Heart right ventricle (tissue), 16 donors: ENCODE results near the gene SH2D2A. TPM values are rescaled to one million over a fixed set of nuclear protein-coding genes. Genes with fewer than 3 reads are reported as not detected.

Experiments
- ATAC-seq, 8 donors: fragments of 200-7000 bp; cut with Tn5 transposase; one replicate each; pipeline ENCODE4 v1.9.1; 2020; ENCODE audit warnings: mild to moderate bottlenecking in 8 of 8, moderate library complexity in 8 of 8, moderate number of reproducible peaks in 1 of 8
- DNase-seq, 2 donors: peaks; one replicate each; pipeline ENCODE4 v3.0.0-alpha.2; 2020
- H3K27ac ChIP-seq, 10 donors: fragments of 200-600 bp; sonication (generic) in 2 of 10; one replicate each; pipeline versions ENCODE4 v1.5.0 to v1.8.0; 2020 to 2022; ENCODE audit warnings: mild to moderate bottlenecking in 3 of 10
- H3K27me3 ChIP-seq, 7 donors: fragments of 200-600 bp; one replicate each; pipeline ENCODE4 v1.8.0; 2021 to 2022; ENCODE audit warnings: mild to moderate bottlenecking in 2 of 7
- H3K36me3 ChIP-seq, 9 donors: fragments of 200-600 bp; sonication (generic) in 1 of 9; one replicate each; pipeline versions ENCODE4 v1.5.0 to v1.8.0; 2020 to 2022; ENCODE audit warnings: mild to moderate bottlenecking in 2 of 9
- H3K4me1 ChIP-seq, 9 donors: fragments of 200-600 bp; sonication (generic) in 1 of 9; one replicate each; pipeline versions ENCODE4 v1.5.0 to v1.8.0; 2020 to 2022; ENCODE audit warnings: mild to moderate bottlenecking in 4 of 9
- H3K4me3 ChIP-seq, 10 donors: fragments of 200-600 bp; sonication (generic) in 2 of 10; one replicate each; pipeline versions ENCODE4 v1.5.0 to v1.8.0; 2020 to 2022; ENCODE audit warnings: mild to moderate bottlenecking in 7 of 10, moderate library complexity in 2 of 10
- H3K9me3 ChIP-seq, 11 donors: fragments of 200-600 bp in 10 of 11; sonication (generic) in 2 of 11; one replicate each; pipeline versions ENCODE4 v1.5.0 to v1.8.0; 2013 to 2022; ENCODE audit warnings: mild to moderate bottlenecking in 2 of 11, control low read depth in 1 of 11, moderate library complexity in 1 of 11
- WGBS, 2 donors: extraction: QIAGEN DNeasy Blood & Tissue Kit; methylation state at CpG; one replicate each; pipeline ENCODE4 v1.1.7; 2013; ENCODE audit warnings: inconsistent platforms in 1 of 2; 5-methylcytosine and 5-hydroxymethylcytosine counted together
- intact Hi-C, 10 donors: fragments of 100-400 bp; cut with DNase I; formaldehyde crosslinking; loops; one replicate each; pipeline versions ENCODE4 v1.11.1 to v1.14.2; 2022
- polyA plus RNA-seq, 2 donors: library from polyadenylated mRNA; stranded (reverse); fragments of 200-250 nt; gene quantifications; one replicate each; pipeline ENCODE4 v1.2.3, GENCODE V29; 2013
- total RNA-seq, 10 donors: library from RNA; stranded (reverse); fragmentation: NEBNext Ultra II Directional in 3 of 10; extraction: Animal tissue kit (Norgen Biotek cat#: 25700) in 3 of 10; gene quantifications; one replicate each; pipeline versions ENCODE4 v1.2.1 to v1.2.4, GENCODE V29; 2021 to 2023
- TF ChIP-seq, protein P1 (sequence below), 9 donors: fragments of 200-600 bp; sonication (generic) in 2 of 9; IDR thresholded peaks; one replicate each; pipeline versions ENCODE4 v1.5.0 to v1.8.0; 2021 to 2022; ENCODE audit warnings: antibody characterized with exemption in 9 of 9, mild to moderate bottlenecking in 5 of 9, moderate library complexity in 1 of 9
- donor health status: Arrhythmogenic right ventricular cardiomyopathy.
- donor health status: ischemic (EF 13 %, LVEDD 7.1; RV severe dilation, severe dysfunction).
- donor health status: healthy with polysubstance abuse.
- donor health status: DM: no; HTN: yes; CAD: no.
- donor health status: DM: no; HTN: no; CAD: no.
- donor health status: ischemic (EF 25% LVEDD 6.9; RV normal size, moderate dysfunction).
- donor health status: ischemic (EF 25% LVEDD 5.7; RV mildly dilated, moderate dysfunction).
- donor health status: healthy.
- donor health status: DM: yes; HTN: yes; CAD: no.
- donor health status: Ischemic cardiomyopathy.
- donor health status: ischemic (EF 35%, LVEDD 5.7; RV mildly dilated, moderate dysfunction).
- donor health status: nonischemic (EF 11% LVEDD 7.7; RV severe dilation, severe dysfunction).
- donor health status: DM: yes; HTN: yes; CAD: no.
- donor health status: PGD.
- donor health status: ischemic (EF 29% LVEDD 5.4; RV normal size, mild dysfunction).
- donor health status: nonischemic (EF 23%, LVEDD 6.1; RV moderate dilation, normal function).

Gene SH2D2A
- total and polyA plus RNA-seq, 12 donors = 0.50 to 4.4 (median 0.81) TPM; not detected in 1

DNA sequence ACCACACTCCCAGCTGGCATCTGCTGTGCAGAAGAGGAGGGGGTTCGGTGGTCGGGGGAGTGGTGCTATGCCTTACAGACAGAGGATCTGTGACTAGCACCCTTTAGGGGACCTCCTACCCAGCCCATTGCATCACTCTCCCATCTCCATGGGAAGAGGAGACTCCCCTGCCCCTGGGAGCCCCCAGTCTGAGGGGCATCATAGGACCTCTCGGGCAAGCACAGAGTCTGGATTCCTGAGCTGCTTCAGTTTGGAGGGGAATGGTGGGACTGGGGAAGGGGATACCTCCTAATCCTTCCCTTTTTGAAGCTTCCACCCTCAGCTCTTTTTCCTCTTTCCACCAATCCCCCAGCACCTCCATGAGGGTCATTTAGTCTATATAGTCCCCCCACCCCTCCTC lies 40.9 kb upstream of the SH2D2A start:
- Histone ChIP-seq H3K36me3 (no peaks in the 10 kb centered on the region), H3K4me3 (no peak overlapping the region), H3K27ac (no peak overlapping the region), H3K4me1 (peaks cover 3 to 41% (median 33%) of the 10 kb centered on the region in 9 donors), H3K9me3 (no peaks in the 10 kb centered on the region), H3K27me3 (peaks cover 8 to 60% (median 44%) of the 10 kb centered on the region in 7 donors)
- TF ChIP-seq, protein P1, sequence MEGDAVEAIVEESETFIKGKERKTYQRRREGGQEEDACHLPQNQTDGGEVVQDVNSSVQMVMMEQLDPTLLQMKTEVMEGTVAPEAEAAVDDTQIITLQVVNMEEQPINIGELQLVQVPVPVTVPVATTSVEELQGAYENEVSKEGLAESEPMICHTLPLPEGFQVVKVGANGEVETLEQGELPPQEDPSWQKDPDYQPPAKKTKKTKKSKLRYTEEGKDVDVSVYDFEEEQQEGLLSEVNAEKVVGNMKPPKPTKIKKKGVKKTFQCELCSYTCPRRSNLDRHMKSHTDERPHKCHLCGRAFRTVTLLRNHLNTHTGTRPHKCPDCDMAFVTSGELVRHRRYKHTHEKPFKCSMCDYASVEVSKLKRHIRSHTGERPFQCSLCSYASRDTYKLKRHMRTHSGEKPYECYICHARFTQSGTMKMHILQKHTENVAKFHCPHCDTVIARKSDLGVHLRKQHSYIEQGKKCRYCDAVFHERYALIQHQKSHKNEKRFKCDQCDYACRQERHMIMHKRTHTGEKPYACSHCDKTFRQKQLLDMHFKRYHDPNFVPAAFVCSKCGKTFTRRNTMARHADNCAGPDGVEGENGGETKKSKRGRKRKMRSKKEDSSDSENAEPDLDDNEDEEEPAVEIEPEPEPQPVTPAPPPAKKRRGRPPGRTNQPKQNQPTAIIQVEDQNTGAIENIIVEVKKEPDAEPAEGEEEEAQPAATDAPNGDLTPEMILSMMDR (IDR thresholded peaks at IDR 0.05) = no peak
- WGBS, 2 donors = 69 to 81% methylated on average over 3 of the region's 3 CpGs
- ATAC-seq (no peak), DNase-seq (no peak)
- intact Hi-C loops = loop anchor here in 6 of 10 donors (5.0 to 10.0 kb wide), 5 partner anchors 40 to 163 kb away; partner anchors contain the start of genes ISG20L2 (in 2 of the 6), METTL25B (in 2 of the 6) and SH2D2A (in 1 of the 6)

DNA sequence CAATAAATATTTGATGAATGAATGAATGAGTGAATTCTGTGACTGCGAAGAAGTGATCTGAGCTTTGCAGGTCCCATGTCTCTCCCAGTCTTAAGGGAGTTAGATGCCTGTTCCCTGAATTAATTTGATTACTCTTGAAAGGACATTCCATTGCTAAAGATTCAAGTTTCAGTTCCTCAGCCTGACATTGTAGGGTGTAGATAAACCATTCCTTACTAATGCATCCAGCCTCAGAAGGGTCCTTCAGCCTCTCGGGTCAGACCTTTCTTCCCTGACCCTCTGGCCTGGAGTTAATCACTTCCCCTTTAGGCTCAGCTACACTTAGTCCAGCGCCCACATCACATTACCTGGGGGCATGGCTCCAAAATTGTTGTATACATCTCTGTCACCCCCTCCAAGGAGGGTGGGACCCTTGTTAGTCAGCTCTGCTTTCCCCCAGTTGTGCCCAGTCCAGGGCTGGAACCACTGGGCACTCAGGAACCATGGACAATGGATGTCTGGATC lies 39.7 kb upstream of the SH2D2A start:
- Histone ChIP-seq H3K9me3 (no peaks in the 10 kb centered on the region), H3K27me3 (peaks cover 8 to 48% (median 32%) of the 10 kb centered on the region in 7 donors), H3K4me3 (no peak overlapping the region), H3K36me3 (no peaks in the 10 kb centered on the region), H3K27ac (no peak overlapping the region), H3K4me1 (peaks cover 3 to 52% (median 41%) of the 10 kb centered on the region in 9 donors)
- 80 to 91% methylated on average over 3 of the region's 3 CpGs for WGBS, 2 donors
- intact Hi-C loops = loop anchor here in 6 of 10 donors (5.0 to 10.0 kb wide), 5 partner anchors 39 to 162 kb away; partner anchors contain the start of genes ISG20L2 (in 2 of the 6), METTL25B (in 2 of the 6) and SH2D2A (in 1 of the 6)
- ATAC-seq (no peak), DNase-seq (no peak)
- TF ChIP-seq, protein P1 (IDR thresholded peaks at IDR 0.05) = no peak

DNA sequence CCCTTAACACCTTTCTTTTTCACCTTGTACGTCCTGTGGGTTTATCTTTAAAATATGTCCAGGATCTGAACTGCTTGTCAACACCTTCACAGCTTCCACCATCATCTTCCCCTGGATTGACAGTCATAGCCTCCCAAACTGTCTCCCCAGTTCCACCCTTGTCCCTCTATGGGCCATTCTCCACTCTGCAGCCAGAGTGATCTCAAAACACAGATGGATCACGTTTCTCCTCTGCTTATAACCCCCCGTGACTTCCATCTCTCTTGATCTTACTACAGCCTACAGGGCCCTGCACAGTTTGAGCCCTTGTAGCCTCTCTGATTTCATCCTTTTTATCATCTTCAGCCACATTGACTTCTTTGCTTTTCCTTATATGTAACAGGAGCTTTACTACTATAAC lies 38.0 kb upstream of the SH2D2A start:
- Histone ChIP-seq H3K4me1 (peaks cover 0 to 36% (median 25%) of the 10 kb centered on the region in 9 donors), H3K9me3 (no peaks in the 10 kb centered on the region), H3K4me3 (no peak overlapping the region), H3K27ac (no peak overlapping the region), H3K27me3 (peaks cover 0 to 34% (median 21%) of the 10 kb centered on the region in 7 donors), H3K36me3 (no peaks in the 10 kb centered on the region)
- ATAC-seq = no peak
- no peak for DNase-seq
- WGBS, 2 donors = 60 to 67% methylated on average over 3 of the region's 3 CpGs
- intact Hi-C loops = loop anchor here in 6 of 10 donors (5.0 to 10.0 kb wide), 5 partner anchors 37 to 160 kb away; partner anchors contain the start of genes ISG20L2 (in 2 of the 6), METTL25B (in 2 of the 6) and SH2D2A (in 1 of the 6)
- TF ChIP-seq, protein P1 (IDR thresholded peaks at IDR 0.05) = no peak

DNA sequence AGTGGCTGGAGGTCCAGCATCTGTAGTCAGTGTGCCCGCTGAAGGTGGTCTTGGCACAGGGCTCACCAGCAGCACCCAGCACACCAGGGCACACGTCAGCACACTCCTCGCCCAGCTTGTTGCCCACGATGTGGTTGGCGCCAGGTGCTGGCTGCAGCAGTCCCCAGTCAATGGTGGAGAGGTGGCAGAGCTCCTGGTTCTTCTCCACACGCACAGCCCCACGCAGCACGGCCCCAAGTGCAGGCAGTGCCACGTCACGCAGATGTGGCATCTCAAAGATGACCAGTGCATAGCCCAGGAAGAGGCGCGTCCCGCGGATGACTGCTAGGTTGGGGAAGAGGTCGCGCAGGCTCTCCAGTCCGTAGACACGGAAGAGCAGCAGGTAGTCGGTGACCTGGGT lies 37.1 kb upstream of the SH2D2A start:
- Histone ChIP-seq H3K36me3 (no peaks in the 10 kb centered on the region), H3K9me3 (no peaks in the 10 kb centered on the region), H3K27me3 (peaks cover 0 to 34% (median 21%) of the 10 kb centered on the region in 7 donors), H3K27ac (no peak overlapping the region), H3K4me1 (peaks cover 0 to 28% (median 17%) of the 10 kb centered on the region in 9 donors), H3K4me3 (no peak overlapping the region)
- intact Hi-C loops = loop anchor here in 2 of 10 donors (10.0 kb wide), 2 partner anchors 129 to 159 kb away; partner anchors contain the start of genes ISG20L2 (in 2 of the 2) and METTL25B (in 2 of the 2)
- TF ChIP-seq, protein P1 (IDR thresholded peaks at IDR 0.05) = no peak
- no peak for DNase-seq
- ATAC-seq = no peak
- WGBS, 2 donors = 92 to 93% methylated on average over 19 of the region's 19 CpGs
